Measurements from ENCODE around the gene SAP30L. TPM values are rescaled to one million over a fixed set of nuclear protein-coding genes. Genes with fewer than 3 reads are reported as not detected.

Gene SAP30L
- polyA plus RNA-seq, 1 donor = 61.3 TPM

DNA sequence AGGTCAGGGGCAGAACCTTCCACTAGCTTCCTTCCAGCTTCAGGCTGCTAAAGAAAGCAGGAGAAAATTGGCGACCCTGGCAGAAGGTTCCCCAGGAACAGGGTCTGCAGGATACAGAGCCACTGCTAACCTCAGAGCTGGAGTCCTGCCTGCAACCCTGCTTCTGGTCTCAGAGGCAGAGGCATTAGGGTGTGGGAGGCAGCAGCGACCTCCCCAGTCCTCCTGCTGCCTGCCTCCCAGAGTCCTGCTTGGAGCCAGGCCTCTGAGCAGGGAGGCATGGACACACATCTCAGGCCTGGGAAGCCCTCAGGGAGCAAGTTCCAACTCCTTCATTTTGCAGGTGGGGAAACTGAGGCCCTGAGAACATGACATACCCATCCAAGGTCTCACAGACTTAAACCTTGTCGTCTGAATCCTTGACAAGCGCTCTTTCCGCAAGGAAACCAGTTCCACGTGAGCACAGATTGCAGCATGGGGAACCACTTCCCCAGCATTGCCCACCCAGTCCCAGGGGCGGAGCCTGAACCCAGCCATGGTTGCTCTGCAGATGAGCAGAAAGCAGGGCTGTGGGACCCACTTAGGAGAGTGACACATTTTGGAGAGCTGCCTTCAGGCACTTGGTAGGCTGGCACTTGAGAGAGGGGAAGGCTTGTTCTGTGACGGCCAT, 60.4 kb downstream of the SAP30L start:
- no peak for DNase-seq

DNA sequence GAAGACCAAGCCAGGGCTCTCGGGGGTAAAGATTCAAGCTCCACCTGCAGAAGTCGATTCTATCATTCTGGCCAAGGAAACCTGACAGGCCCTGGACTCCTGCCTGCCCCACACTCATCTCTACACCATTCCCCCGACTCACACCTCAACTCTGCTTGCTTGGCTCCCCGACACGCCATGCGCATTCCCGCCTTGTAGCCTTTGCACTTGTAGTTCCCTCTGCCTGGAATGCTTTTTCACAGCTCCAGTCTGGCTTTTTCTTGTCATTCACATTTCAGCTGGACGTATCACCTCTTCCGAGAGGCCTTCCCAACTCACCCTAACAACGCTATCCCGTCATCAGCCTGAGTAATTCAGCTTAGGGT, 60.9 kb downstream of the SAP30L start:
- DNase-seq = no peak

DNA sequence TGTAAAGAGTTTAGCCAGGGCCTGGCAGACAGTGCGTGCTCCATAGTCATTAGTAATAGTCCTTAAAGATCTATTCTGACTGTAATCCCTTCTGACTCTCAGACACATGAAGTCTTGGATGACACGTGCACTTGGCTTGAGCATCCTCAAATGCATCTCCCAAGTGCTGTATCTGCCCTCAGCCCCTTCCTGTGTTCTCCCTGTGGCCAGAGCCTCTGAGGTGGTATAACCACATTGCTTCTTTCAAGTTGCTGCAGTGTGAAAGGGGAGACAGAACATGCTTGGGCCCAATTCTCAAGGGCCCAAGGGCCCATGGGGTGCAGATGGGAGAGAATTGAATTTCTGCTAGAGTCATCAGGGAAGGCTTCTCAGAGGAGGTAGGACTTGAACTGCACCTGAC, 62.3 kb downstream of the SAP30L start:
- DNase-seq = no peak

DNA sequence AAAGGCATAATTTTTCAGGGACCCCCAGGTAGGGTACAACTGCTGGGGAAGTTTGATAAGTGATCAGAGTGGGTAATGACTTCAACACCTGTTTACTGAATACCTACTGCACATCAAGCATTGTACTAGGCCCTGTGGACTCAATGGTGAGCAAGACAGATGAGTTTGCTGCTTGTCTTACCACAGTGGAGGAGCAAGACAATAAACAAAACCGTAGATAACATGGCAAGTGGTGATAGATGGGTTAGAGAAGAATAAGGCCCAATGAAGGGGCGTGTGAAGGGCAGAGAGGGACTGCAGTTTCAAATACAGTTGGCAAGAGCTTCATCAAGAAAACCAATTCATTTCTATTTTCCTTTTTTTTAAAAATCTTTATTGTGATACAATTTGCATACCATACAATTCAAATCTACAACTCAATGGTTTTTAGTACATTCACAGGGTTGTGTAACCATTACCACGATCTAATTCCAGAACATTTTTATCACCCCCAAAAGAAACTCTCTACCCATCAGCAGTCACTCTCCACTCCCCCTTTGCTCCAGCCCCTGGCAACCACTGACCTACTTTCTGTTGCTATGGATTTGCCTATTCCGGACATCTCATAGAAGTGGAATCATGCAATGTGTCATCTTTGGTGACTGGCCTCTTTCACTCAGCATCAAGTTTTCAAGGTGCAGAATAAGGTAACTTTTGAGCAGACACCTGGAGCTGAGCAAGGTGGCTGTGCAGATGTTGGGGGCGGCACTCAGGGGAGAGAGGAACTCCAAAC, 64.2 kb downstream of the SAP30L start:
- DNase-seq = no peak

Other genes starting within 250 kb of the SAP30L start
- not detected for gene HAND1, start 32.2 kb downstream of the SAP30L start, polyA plus RNA-seq (ENCODE audit: insufficient read length)

All from left kidney (tissue), 2 donors.